GM12865 (cell line): ENCODE data around the gene NOTCH1.

Experiments used
- DNase-seq: peaks from one replicate; pipeline ENCODE4 v3.0.0; 2010; ENCODE audit warnings: low read depth
- H3K4me3 ChIP-seq: 2 replicates; pipeline ENCODE4 v1.5.1; 2011; ENCODE audit warnings: mild to moderate bottlenecking, low read depth, low read length, control low read depth
- TF ChIP-seq, protein P1 (sequence below): IDR thresholded peaks from 2 replicates; pipeline ENCODE4 v1.5.1; 2011; ENCODE audit warnings: low read length, control low read depth, low read depth, inconsistent platforms; ENCODE audit not compliant: insufficient read depth; ENCODE audit errors: missing control alignments

The NOTCH1 gene

GRCh38 chr9:136495238-136495800, 50.5 kb downstream of the NOTCH1 start:
- no peak for DNase-seq
- TF ChIP-seq, protein P1, sequence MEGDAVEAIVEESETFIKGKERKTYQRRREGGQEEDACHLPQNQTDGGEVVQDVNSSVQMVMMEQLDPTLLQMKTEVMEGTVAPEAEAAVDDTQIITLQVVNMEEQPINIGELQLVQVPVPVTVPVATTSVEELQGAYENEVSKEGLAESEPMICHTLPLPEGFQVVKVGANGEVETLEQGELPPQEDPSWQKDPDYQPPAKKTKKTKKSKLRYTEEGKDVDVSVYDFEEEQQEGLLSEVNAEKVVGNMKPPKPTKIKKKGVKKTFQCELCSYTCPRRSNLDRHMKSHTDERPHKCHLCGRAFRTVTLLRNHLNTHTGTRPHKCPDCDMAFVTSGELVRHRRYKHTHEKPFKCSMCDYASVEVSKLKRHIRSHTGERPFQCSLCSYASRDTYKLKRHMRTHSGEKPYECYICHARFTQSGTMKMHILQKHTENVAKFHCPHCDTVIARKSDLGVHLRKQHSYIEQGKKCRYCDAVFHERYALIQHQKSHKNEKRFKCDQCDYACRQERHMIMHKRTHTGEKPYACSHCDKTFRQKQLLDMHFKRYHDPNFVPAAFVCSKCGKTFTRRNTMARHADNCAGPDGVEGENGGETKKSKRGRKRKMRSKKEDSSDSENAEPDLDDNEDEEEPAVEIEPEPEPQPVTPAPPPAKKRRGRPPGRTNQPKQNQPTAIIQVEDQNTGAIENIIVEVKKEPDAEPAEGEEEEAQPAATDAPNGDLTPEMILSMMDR: no peak
- no peak overlapping the region for H3K4me3 ChIP-seq

DNA sequence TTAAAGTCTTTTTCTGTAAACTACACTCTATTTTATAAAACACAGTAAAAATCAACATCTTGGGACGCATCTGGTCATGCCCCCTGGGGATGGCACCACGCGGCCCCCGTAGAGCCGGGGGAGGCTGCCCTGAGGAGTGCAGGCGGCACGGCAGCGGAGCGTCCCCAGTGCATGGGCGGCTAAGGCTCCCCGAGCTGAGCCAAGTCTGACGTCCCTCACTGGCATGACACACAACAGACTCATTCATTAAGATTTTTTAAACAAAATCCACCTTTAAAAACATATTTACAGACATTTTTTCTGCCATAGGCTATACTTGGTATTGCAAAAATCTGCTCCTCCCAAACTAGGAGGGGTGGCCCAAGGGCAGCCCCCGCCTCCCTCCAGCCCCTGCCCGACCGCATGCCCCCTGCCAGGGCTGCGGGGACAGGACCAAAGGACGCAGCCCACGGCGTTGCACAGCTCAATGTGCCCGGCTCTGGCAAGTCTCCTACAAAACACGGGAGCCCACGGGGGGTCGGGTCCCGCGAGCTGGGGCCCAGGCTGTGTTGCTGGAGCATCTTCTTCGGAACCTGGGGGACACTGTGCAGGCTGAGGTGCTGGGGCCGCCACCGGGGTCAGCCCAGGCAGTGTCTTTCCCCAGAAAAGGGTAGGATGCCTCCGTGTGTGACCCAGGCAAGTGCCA, 51.2 kb downstream of the NOTCH1 start:
- no peak overlapping the region for H3K4me3 ChIP-seq
- TF ChIP-seq, protein P1: no peak

GRCh38 chr9:136494012-136494411, 51.8 kb downstream of the NOTCH1 start:
- H3K4me3 ChIP-seq: no peak overlapping the region
- TF ChIP-seq, protein P1: no peak
- no peak for DNase-seq

More for the DNA sequence above, 51.2 kb downstream of the NOTCH1 start:
- DNase-seq: no peak

GRCh38 chr9:136493567-136493971, 52.3 kb downstream of the NOTCH1 start:
- DNase-seq: no peak
- no peak overlapping the region for H3K4me3 ChIP-seq
- TF ChIP-seq, protein P1: no peak

DNA sequence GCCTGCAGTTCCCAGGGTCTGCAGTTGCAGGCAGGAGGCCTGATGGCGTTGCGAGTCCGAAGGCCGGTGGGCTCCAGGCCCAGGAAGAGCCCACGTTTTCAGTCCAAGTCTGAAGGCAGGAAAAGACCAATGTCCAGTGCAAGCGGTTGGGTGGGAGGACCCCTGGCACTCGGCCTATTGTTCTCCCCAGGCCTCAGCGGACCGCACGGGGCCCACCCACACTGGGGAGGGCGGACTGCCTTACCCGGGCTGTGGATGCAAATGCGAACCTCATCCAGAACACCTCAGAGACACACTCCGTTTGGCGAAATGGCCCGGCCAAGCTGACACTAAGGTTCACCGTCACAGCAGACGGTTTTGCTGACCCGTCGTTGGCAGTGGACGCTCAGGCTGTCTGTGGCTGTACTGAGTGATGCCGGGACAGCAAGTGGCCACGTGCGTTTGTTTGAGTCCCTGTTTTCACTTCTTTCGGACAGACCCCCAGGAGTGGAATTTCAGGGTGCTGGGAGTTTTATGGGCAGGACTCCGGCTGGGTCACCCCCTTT, 52.8 kb downstream of the NOTCH1 start:
- TF ChIP-seq, protein P1: no peak
- no peak overlapping the region for H3K4me3 ChIP-seq
- no peak for DNase-seq

GRCh38 chr9:136489731-136490130, 56.1 kb downstream of the NOTCH1 start:
- TF ChIP-seq, protein P1: no peak
- no peak overlapping the region for H3K4me3 ChIP-seq
- DNase-seq: no peak
